CD4-positive, alpha-beta T cell treated with Interleukin-6 at 100 ng/mL for 8 hours (primary cell): Measurements from ENCODE around the gene PARK7.
A peak's percentile ranks its signal among the peaks of the same experiment; 100 is the strongest.

Experiments used
- DNase-seq: peaks from one replicate; pipeline ENCODE4 v3.0.0-alpha.2; 2020; ENCODE audit warnings: mixed read lengths, low spot score

The PARK7 gene

DNA sequence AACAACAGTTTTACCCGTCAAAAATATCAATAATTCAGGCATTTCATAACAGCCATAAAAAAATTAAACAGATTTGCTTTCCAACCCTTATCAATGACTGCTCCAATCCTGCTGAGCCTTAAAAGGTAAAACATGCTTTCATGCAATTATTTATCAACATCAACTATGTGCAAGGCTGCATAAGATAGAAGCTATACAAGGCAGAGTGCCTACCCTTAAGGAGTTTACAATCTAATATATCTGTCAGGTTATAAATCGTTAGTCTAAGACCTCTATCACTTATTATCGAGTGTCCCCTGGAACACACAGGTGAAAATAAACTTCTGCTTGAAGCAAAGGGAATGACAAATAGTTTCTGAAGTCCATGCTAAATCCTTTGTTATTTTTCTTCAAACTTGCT, 62.8 kb downstream of the PARK7 start:
- no peak for DNase-seq

DNA sequence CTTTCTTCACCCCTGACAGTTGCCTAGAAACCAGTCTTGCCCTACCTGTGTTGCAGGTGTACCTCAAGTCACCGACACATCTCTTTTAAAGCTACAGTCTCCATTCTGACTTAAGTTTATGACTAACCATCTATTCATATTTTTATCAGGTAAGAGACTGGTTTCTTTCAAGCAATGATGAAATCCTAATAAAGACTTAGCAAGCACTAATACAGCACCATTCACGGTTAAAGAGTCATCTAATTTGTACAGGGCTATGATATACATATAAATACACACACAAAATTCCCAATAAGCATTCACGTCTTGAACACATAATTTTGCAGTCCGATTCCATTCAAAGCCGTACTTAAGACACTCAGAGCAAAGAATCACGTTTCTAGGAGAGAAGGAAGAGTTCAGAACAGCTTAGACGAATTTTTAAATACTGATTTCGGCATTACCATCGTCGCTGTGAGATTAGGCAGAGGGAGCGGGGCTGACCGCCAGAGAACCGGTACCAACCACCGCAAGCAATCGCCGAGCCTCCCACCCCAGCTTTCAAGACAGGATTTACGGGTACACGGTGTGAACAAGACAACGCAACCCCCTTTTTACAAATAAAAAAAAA, 63.7 kb downstream of the PARK7 start:
- DNase-seq, result no peak

GRCh38 chr1:8025671-8026144, 64.2 kb downstream of the PARK7 start:
- DNase-seq, result no peak

- DNase-seq, result peak; percentile 84
Measured at GRCh38 chr1:8026153-8026975, 64.9 kb downstream of the PARK7 start, which contains the start of gene ERRFI1. ERRFI1 (minus strand) TSS chr1:8026309; CDS start chr1:8015619, 10,690 bp downstream.

DNA sequence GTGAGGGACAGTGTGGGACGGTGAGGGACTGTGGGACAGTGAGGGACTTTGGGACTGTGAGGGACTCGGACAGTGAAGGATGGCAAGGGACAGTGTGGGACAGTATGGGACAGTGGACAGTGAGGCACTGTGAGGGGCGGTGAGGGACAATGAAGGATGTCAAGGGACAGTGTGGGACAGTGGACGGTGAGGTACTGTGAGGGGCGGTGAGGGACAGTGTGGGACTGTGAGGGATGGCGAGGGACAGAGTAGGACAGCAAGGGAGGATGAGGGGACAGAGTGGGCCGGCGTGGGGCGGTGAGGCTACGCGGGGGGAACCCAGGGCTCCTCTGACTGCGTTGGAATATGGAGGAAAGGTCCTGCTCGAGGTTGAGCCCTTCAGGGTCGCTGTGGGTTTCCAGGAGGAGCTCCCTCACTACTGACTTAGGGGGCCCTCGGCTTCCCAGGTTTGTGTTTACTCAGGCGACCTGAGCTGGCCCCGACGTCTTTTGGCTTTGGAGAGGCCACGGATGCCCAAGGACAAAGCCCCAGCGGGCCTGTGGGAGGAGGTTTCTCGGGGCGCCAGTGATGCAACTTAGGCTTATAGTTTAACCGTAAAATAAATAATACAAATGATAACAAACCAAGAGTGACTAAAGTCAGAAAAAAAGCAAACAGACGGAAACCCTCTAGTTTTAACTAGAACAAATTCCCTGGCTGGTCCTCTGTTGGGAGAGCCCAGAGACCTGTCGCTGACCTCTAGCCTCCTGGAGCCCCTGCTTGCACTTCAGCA, 65.7 kb downstream of the PARK7 start:
- no peak for DNase-seq

DNA sequence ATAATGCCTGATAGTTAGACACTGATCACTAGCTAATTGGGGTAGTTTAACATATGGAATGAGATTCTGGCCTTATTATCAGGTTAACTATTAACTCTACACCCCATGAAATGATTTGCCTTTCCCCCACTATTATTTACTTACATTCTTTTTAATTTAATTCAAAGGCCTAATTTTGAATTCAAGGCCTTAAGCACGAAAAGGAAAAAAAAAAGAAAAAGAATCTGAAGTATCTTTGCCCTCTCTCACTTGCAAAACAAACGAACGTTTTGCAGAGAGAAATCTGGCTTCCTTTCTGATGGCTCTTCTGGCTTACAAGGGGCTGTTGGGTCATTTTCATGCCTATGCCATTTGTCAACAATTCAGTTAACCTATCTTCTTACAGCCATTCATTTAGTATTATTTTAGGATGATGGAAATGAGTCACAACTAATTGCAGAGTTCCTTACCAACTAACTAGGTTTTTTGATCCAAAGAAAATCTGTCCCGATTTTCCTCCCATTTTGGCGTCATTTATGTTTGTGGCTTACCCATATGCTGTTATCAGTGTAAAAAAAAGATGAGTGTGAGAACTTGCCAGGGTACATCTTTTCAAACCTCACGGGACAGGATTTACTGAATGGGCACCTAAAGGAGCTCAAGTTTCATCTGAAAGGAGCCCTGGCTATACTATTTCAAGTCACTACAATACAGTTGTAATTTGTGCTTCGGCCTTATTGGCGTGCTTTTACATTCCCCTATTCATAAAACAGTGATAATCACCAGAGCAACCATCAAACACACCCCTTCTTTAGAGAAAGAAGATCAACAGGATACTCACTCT, 66.4 kb downstream of the PARK7 start:
- no peak for DNase-seq

GRCh38 chr1:8028571-8028910, 67.0 kb downstream of the PARK7 start:
- no peak for DNase-seq

DNA sequence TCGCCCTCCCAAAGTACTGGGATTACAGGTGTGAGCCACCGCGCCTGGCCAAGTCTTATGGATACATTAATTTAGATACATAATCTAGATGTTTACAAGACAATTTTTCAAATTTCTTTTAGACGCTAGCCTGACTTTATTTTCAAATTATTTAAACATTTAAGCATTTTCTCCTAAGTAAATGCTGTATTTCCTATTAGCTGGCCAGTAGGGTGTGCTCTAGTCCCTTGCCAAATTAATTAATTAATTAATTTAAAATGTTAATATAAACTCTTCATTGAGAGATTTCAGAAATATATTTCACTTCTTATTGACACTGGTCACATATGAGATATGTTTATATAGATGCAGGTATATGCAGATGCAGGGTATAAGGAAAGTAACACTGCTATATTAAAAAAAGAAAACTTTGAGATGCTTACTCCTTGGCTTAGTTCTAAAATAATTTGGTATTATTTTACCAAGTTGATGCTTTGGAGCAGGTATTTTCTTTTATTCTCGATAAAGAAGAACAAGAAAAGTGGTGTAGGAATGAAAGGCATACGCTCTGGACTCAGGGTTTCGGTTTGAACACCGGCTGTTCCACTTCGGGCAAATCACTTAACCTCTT, 69.8 kb downstream of the PARK7 start:
- peak; percentile 33 for DNase-seq

GRCh38 chr1:8032366-8032910, 70.9 kb downstream of the PARK7 start:
- no peak for DNase-seq

DNA sequence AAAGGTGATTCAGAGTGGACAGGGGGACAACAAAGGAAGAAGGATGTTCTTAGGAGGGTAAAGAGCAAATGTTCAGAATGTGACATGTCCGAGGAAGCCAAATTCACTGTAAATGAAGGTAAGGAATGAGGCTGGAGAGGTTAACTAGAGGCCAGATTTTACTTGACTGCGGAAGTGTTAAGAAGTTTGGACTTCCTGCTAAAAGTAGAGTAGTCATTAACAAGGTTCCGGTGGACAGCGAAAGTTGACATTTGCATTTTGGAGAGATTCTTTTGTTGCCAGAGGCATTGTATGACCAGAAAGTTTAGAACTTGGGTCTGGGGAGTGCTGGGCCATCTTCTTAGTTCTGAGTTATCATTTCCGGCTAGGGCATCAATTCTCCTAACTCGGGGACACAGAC, 71.8 kb downstream of the PARK7 start:
- no peak for DNase-seq
